Muscle layer of colon (tissue), 2 donors: ENCODE results near the gene ZNF653.

Source experiments
- H3K27ac ChIP-seq: one replicate; pipeline ENCODE4 v1.7.0; 2013; ENCODE audit warnings: low read depth, mild to moderate bottlenecking, low read length, moderate library complexity
- H3K27me3 ChIP-seq, 2 donors: one replicate each; pipeline ENCODE4 v1.7.0; 2013; ENCODE audit warnings: low read length in 2 of 2, mild to moderate bottlenecking in 2 of 2; ENCODE audit not compliant: insufficient read depth in 2 of 2, control insufficient read depth in 1 of 2
- H3K36me3 ChIP-seq: one replicate; pipeline ENCODE4 v1.7.0; 2013; ENCODE audit warnings: mild to moderate bottlenecking, low read length; ENCODE audit not compliant: insufficient read depth
- H3K4me1 ChIP-seq: one replicate; pipeline ENCODE4 v1.7.0; 2013; ENCODE audit warnings: mild to moderate bottlenecking, low read length; ENCODE audit not compliant: insufficient read depth
- H3K4me3 ChIP-seq, 2 donors: one replicate each; pipeline ENCODE4 v1.7.0; 2013; ENCODE audit warnings: low read length in 2 of 2, low read depth in 1 of 2, mild to moderate bottlenecking in 1 of 2, moderate library complexity in 1 of 2
- H3K9ac ChIP-seq: one replicate; pipeline ENCODE4 v1.7.0; 2013; ENCODE audit warnings: low read length
- H3K9me3 ChIP-seq: one replicate; pipeline ENCODE4 v1.7.0; 2013; ENCODE audit warnings: mild to moderate bottlenecking, low read length
- donor health status: abdominal sarcoma.
- donor health status: Adenocarcinoma of cecum.

The ZNF653 gene

DNA sequence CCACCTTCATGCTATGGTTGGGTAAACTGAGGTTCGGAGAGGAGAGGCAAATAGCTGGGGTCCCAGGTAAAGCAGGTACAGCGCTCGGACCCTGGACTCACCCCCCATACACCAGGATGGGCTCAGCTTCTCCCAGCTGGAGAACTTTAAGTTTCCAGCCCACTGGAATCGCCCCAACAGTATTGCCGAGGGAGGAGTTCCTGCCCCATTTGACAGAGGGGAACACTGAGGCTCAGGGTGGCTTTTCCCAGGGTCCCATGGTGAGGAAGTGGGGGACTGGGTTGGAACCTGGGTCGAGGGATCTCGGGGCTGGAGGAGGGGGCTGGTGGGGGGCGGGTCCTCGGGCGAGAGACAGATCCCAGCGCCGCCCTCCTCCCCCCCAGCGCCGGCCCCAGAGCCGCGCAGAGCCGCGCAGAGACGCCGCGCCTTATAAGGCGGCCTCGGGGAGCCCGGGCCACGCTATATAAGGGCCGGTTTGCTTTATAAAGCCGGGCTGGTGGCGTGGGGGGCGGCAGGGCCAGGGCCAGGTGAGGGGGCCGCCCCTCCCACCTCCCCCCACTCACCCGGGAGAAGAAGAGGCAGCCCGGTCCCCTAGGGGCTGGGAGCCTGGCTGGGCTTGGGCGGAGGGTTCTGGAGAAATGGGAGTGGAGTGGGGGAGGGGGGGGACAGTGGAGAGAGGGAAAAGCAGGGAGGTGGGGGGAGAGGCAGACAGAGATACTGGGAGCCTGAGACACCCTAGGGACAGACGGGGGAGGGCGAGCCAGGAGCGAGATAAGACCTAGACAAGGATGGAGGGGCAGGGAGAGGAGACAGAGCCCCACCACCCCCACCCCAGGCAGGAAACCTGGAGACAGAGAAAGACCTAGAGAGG, 34.1 kb upstream of the ZNF653 start:
- Histone ChIP-seq H3K4me1 (peaks cover 24% of the 10 kb centered on the region), H3K27me3 (no peaks in the 10 kb centered on the region), H3K36me3 (peaks cover 19% of the 10 kb centered on the region), H3K9me3 (no peaks in the 10 kb centered on the region), H3K4me3 (peak overlapping the region; percentile 30 to 98), H3K9ac (peak overlapping the region; percentile 100), H3K27ac (peak overlapping the region; percentile 75)

GRCh38 chr19:11538232-11539036, 32.8 kb upstream of the ZNF653 start, which contains the start of gene CNN1:
Gene CNN1, plus strand, starts transcription at chr19:11538851. Its CDS starts 77 bp downstream, at chr19:11538928.
- Histone ChIP-seq H3K4me1 (peaks cover 22% of the 10 kb centered on the region), H3K27me3 (no peaks in the 10 kb centered on the region), H3K36me3 (peaks cover 12% of the 10 kb centered on the region), H3K9me3 (no peaks in the 10 kb centered on the region), H3K9ac (peak within 1 kb of the TSS; percentile 100), H3K27ac (peak within 1 kb of the TSS; percentile 75), H3K4me3 (peak within 1 kb of the TSS; percentile 30 to 98)

DNA sequence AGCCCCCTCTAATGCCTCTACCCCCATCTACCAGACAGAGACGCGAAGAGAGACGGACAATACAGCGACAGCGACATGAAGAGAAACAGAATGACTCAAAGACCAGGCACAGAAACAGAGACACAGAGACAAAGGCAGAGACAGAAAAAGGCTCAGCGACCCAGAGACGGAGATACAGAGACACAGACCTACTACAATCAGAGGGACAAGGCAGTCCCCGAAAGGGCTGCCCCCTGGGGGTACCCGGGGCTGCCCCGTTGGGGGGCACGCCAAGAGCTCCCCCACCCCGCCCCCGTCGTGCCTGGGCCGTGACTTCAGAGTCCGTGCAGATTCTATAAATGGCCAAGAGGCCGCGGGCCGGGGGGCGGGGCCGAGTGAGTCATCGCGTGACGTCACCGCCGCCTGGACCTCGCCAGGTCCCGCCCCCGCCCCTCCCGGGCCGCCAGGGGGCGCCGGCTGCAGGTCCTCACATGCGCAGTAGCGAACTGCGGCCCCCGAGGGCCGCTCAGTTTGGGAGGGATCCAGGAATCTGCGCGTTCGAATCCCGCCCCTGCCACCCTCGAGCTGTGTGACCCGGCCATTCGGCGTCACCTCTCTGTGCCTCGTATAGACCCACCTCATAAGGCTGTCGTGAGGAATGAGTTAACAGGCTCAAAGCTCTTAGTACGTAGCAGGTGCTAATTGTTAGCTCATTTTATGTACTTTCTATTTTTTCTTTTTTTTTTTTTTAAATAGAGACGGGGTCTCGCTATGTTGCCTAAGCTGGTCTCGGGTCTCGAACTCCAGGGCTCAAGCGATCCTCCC, 30.4 kb upstream of the ZNF653 start:
- peaks cover 1% of the 10 kb centered on the region for H3K36me3 ChIP-seq
- peak overlapping the region; percentile 81 for H3K9ac ChIP-seq
- H3K4me3 ChIP-seq: peak overlapping the region; percentile 34 to 41
- peak overlapping the region; percentile 80 for H3K27ac ChIP-seq
- H3K4me1 ChIP-seq: peaks cover 22% of the 10 kb centered on the region
- no peaks in the 10 kb centered on the region for H3K9me3 ChIP-seq
- H3K27me3 ChIP-seq: no peaks in the 10 kb centered on the region

- no peaks in the 10 kb centered on the region for H3K27me3 ChIP-seq
- H3K4me1 ChIP-seq: peaks cover 22% of the 10 kb centered on the region
- no peaks in the 10 kb centered on the region for H3K9me3 ChIP-seq
- no peak overlapping the region for H3K4me3 ChIP-seq
- H3K27ac ChIP-seq: peak overlapping the region; percentile 80
- H3K36me3 ChIP-seq: no peaks in the 10 kb centered on the region
- H3K9ac ChIP-seq: peak overlapping the region; percentile 81
These were observed 29.3 kb upstream of the ZNF653 start for GRCh38 chr19:11534948-11535347.

DNA sequence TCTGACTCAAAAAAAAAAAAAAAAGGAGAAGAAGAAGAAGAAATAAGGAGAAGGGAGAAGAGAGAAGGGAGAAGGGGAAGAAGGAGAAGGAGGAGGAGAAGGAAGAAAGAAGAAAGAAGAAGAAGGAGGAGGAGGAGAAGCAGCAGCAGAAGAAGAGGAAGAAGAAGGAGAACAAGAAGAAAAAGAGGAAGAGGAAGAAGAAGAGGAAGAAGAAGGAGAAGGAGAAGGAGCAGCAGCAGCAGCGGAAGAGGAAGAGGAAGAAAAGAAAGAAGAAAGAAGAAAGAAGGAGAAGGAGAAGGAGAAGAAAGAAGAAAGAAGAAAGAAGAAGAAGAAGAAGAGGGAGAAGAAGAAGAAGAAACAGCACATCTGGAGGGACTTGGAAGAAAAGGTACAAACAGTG, 28.9 kb upstream of the ZNF653 start:
- Histone ChIP-seq H3K27ac (peak overlapping the region; percentile 80), H3K36me3 (no peaks in the 10 kb centered on the region), H3K4me1 (peaks cover 22% of the 10 kb centered on the region), H3K27me3 (no peaks in the 10 kb centered on the region), H3K4me3 (no peak overlapping the region), H3K9me3 (no peaks in the 10 kb centered on the region), H3K9ac (peak overlapping the region; percentile 81)

DNA sequence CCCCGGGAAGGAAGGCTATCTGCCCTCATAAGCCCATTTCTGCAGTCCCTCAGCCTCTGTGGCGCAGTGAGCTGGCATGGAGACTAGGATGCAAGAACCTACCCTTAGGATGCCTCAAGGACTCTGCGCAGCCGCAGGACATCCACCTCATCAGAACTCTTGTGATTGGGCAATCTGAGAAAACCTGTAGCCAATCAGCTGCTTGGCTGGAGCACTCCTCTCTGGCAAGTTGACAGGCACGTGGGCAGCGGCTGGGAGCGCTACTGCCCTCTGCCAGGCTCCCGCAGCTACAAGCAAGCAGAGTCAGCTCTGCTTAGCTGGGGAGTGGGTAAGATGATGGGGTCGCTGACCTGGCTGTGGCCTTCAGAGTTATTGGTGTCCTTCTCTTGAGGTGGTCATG, 24.8 kb upstream of the ZNF653 start:
- no peaks in the 10 kb centered on the region for H3K36me3 ChIP-seq
- H3K27me3 ChIP-seq: no peaks in the 10 kb centered on the region
- H3K9me3 ChIP-seq: no peaks in the 10 kb centered on the region
- H3K4me1 ChIP-seq: peaks cover 22% of the 10 kb centered on the region
- H3K4me3 ChIP-seq: no peak overlapping the region
- H3K27ac ChIP-seq: no peak overlapping the region
- H3K9ac ChIP-seq: no peak overlapping the region

- Histone ChIP-seq H3K9me3 (no peaks in the 10 kb centered on the region), H3K36me3 (no peaks in the 10 kb centered on the region), H3K4me3 (peak within 1 kb of the TSS; percentile 63 to 99), H3K4me1 (peaks cover 13% of the 10 kb centered on the region), H3K27me3 (no peaks in the 10 kb centered on the region), H3K27ac (peak within 1 kb of the TSS; percentile 93), H3K9ac (peak within 1 kb of the TSS; percentile 82)
These were observed 23.1 kb upstream of the ZNF653 start, which contains the start of gene ECSIT for GRCh38 chr19:11528551-11529341. Gene ECSIT, minus strand, starts transcription at chr19:11529134. Its CDS starts 9,964 bp downstream, at chr19:11519170.

- Histone ChIP-seq H3K27ac (no peak overlapping the region), H3K4me1 (no peaks in the 10 kb centered on the region), H3K4me3 (no peak overlapping the region), H3K9me3 (no peaks in the 10 kb centered on the region), H3K9ac (no peak overlapping the region), H3K36me3 (peaks cover 24% of the 10 kb centered on the region), H3K27me3 (no peaks in the 10 kb centered on the region)
These were observed 13.5 kb upstream of the ZNF653 start for GRCh38 chr19:11519138-11519537.

GRCh38 chr19:11513946-11514345, 8.3 kb upstream of the ZNF653 start:
- Histone ChIP-seq H3K9ac (no peak overlapping the region), H3K36me3 (peaks cover 27% of the 10 kb centered on the region), H3K27ac (no peak overlapping the region), H3K27me3 (no peaks in the 10 kb centered on the region), H3K4me3 (no peak overlapping the region), H3K4me1 (no peaks in the 10 kb centered on the region), H3K9me3 (no peaks in the 10 kb centered on the region)

GRCh38 chr19:11510444-11510843, 4.8 kb upstream of the ZNF653 start:
- peaks cover 15% of the 10 kb centered on the region for H3K36me3 ChIP-seq
- H3K9ac ChIP-seq: no peak overlapping the region

More at GRCh38 chr19:11510444-11510843, 4.8 kb upstream of the ZNF653 start:
- H3K9me3 ChIP-seq: no peaks in the 10 kb centered on the region
- no peak overlapping the region for H3K4me3 ChIP-seq
- no peaks in the 10 kb centered on the region for H3K4me1 ChIP-seq
- no peaks in the 10 kb centered on the region for H3K27me3 ChIP-seq
- H3K27ac ChIP-seq: no peak overlapping the region
